Measurements from ENCODE around the gene CTDP1. TPM values are rescaled to one million over a fixed set of nuclear protein-coding genes. Genes with fewer than 3 reads are reported as not detected.

Gene CTDP1
- total and polyA plus RNA-seq, 9 of the 15 experiments (the other 6 are each of a cell fraction or from before 2014, with no cell fraction given), result 0.07 to 19.2 (median 4.0) TPM

- TF ChIP-seq MGA (IDR thresholded peaks at IDR 0.05) (no peak), TFAP4 (CRISPR knock-in tag; IDR thresholded peaks at IDR 0.05; ENCODE audit: borderline replicate concordance) (no peak), PPARD (CRISPR knock-in tag; IDR thresholded peaks at IDR 0.05) (no peak), ATF2 (CRISPR knock-in tag; IDR thresholded peaks at IDR 0.05) (no peak), TAF9B (IDR thresholded peaks at IDR 0.05; ENCODE audit: partially characterized antibody) (no peak), ZNF512 (tag; IDR thresholded peaks at IDR 0.05) (no peak), SAFB (IDR thresholded peaks at IDR 0.05; ENCODE audit: borderline replicate concordance, low read depth, low read length) (no peak), CBX1 (IDR thresholded peaks at IDR 0.05; ENCODE audit: low read depth) (no peak), EGR1 (conservative IDR thresholded peaks at IDR 0.05) (no peak), ZNF12 (CRISPR knock-in tag; IDR thresholded peaks at IDR 0.05) (no peak)
These were observed 47.7 kb upstream of the CTDP1 start (continued) for GRCh38 chr18:79631761-79632446.
